GM12864 (cell line): Measurements from ENCODE around the gene VPS13A.
A peak's percentile ranks its signal among the peaks of the same experiment; 100 is the strongest.

Experiments
- DNase-seq: peaks from one replicate; pipeline ENCODE4 v3.0.0-alpha.2; 2011; ENCODE audit warnings: low read depth
- H3K4me3 ChIP-seq: 2 replicates; pipeline ENCODE4 v1.5.1; 2011; ENCODE audit warnings: mild to moderate bottlenecking, low read depth, low read length, control low read depth
- CTCF ChIP-seq: IDR thresholded peaks from 2 replicates; pipeline ENCODE4 v1.5.1; 2011; ENCODE audit warnings: low read depth, mild to moderate bottlenecking, moderate library complexity, low read length, control low read depth, inconsistent platforms; ENCODE audit errors: missing control alignments

The VPS13A gene

GRCh38 chr9:77427256-77427927 lies 250.1 kb downstream of the VPS13A start:
- TF ChIP-seq CTCF, result no peak
- DNase-seq, result no peak
- no peak overlapping the region for H3K4me3 ChIP-seq

- no peak for DNase-seq
- H3K4me3 ChIP-seq, result no peak overlapping the region
- no peak for TF ChIP-seq CTCF
Measured at GRCh38 chr9:77429928-77430327, 252.6 kb downstream of the VPS13A start.

- DNase-seq, result no peak
- H3K4me3 ChIP-seq, result no peak overlapping the region
- no peak for TF ChIP-seq CTCF
Measured at GRCh38 chr9:77432053-77432452, 254.7 kb downstream of the VPS13A start.

GRCh38 chr9:77433675-77434445 lies 256.5 kb downstream of the VPS13A start:
- DNase-seq, result no peak
- no peak overlapping the region for H3K4me3 ChIP-seq
- peak; percentile 91 for TF ChIP-seq CTCF

- TF ChIP-seq CTCF, result no peak
- no peak for DNase-seq
- H3K4me3 ChIP-seq, result no peak overlapping the region
Measured at GRCh38 chr9:77435277-77435676, 257.9 kb downstream of the VPS13A start.

GRCh38 chr9:77435688-77436087 lies 258.4 kb downstream of the VPS13A start:
- no peak for TF ChIP-seq CTCF
- no peak for DNase-seq
- no peak overlapping the region for H3K4me3 ChIP-seq
